ENCODE results near the gene PCSK5.

Gene PCSK5

GRCh38 chr9:76092572-76092971, 202.1 kb downstream of the PCSK5 start:
- no peak for DNase-seq

- DNase-seq, result no peak
Measured at GRCh38 chr9:76095585-76095984, 205.1 kb downstream of the PCSK5 start.

GRCh38 chr9:76099516-76099915, 209.0 kb downstream of the PCSK5 start:
- no peak for DNase-seq

- DNase-seq, result no peak
Measured at GRCh38 chr9:76101075-76101474, 210.6 kb downstream of the PCSK5 start.

GRCh38 chr9:76101491-76101890, 211.0 kb downstream of the PCSK5 start:
- no peak for DNase-seq

- DNase-seq, result no peak
Measured at GRCh38 chr9:76101947-76102346, 211.5 kb downstream of the PCSK5 start.

- no peak for DNase-seq
Measured at GRCh38 chr9:76103531-76104315, 213.2 kb downstream of the PCSK5 start.

- DNase-seq, result no peak
Measured at GRCh38 chr9:76107482-76107881, 217.0 kb downstream of the PCSK5 start.

GRCh38 chr9:76109953-76110352, 219.5 kb downstream of the PCSK5 start:
- DNase-seq, result no peak

GRCh38 chr9:76112151-76112550, 221.7 kb downstream of the PCSK5 start:
- DNase-seq, result no peak

GRCh38 chr9:76114144-76114543, 223.7 kb downstream of the PCSK5 start:
- DNase-seq, result no peak

GRCh38 chr9:76115396-76115795, 224.9 kb downstream of the PCSK5 start:
- DNase-seq, result no peak

- DNase-seq, result no peak
Measured at GRCh38 chr9:76115982-76116646, 225.6 kb downstream of the PCSK5 start.

- no peak for DNase-seq
Measured at GRCh38 chr9:76116913-76117312, 226.4 kb downstream of the PCSK5 start.

- DNase-seq, result no peak
Measured at GRCh38 chr9:76127637-76128036, 237.2 kb downstream of the PCSK5 start.

GRCh38 chr9:76135902-76136301, 245.4 kb downstream of the PCSK5 start:
- DNase-seq, result no peak

- DNase-seq, result no peak
Measured at GRCh38 chr9:76136986-76137385, 246.5 kb downstream of the PCSK5 start.

- no peak for DNase-seq
Measured at GRCh38 chr9:76137931-76138330, 247.5 kb downstream of the PCSK5 start.

- no peak for DNase-seq
Measured at GRCh38 chr9:76138360-76138759, 247.9 kb downstream of the PCSK5 start.

GRCh38 chr9:76143834-76144233, 253.4 kb downstream of the PCSK5 start:
- DNase-seq, result no peak

- DNase-seq, result no peak
Measured at GRCh38 chr9:76150013-76150412, 259.5 kb downstream of the PCSK5 start.

- no peak for DNase-seq
Measured at GRCh38 chr9:76151267-76151666, 260.8 kb downstream of the PCSK5 start.

GRCh38 chr9:76153339-76153738, 262.9 kb downstream of the PCSK5 start:
- no peak for DNase-seq

- no peak for DNase-seq
Measured at GRCh38 chr9:76153902-76154629, 263.6 kb downstream of the PCSK5 start.
